Myocyte (in vitro differentiated cells): ENCODE results near the gene KLHL11. TPM values are rescaled to one million over a fixed set of nuclear protein-coding genes. Genes with fewer than 3 reads are reported as not detected.
A peak's percentile ranks its signal among the peaks of the same experiment; 100 is the strongest.
"Not testable (repeated sequence)": the region's sequence is repeated elsewhere in the genome, so short reads cannot be mapped to it uniquely, and the experiment has no call there.

Source experiments
- DNase-seq: peaks from one replicate; pipeline ENCODE4 v3.0.0-alpha.2; 2012; ENCODE audit warnings: low read depth
- total RNA-seq: library from RNA; depleted of rRNA; stranded (reverse); fragments of >200 nt; gene quantifications from 2 replicates; pipeline ENCODE4 v1.2.3, GENCODE V29; 2014

KLHL11 gene
- total RNA-seq, 1 donor from 2014 or later = 10.9 TPM

- not testable (repeated sequence) for DNase-seq
Measured at GRCh38 chr17:41840781-41841180, 24.4 kb downstream of the KLHL11 start.

DNA sequence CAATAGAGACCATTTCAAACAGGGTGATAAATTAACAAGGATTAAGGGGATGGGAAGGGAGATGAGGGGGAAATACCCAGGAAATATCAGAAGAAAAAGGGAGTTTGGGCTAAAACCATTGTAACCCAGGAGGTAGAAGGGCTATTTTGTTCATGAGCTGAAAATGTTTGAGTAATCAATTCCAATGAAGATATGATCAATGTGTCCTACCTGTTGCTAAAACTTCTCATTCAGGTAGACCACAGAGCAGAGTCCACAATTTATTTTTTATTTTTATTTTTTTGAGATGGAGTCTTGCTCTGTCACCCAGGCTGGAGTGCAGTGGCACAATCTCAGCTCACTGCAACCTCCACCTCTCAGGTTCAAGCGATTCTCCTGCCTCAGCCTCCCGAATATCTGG lies 25.8 kb downstream of the KLHL11 start:
- DNase-seq = not testable (repeated sequence)

- DNase-seq = no peak
Measured at GRCh38 chr17:41837761-41838538, 27.3 kb downstream of the KLHL11 start, which contains the start of gene KLHL10. TSS of gene KLHL10 (plus strand) at chr17:41837825. CDS start at chr17:41837933, 108 bp downstream.

DNA sequence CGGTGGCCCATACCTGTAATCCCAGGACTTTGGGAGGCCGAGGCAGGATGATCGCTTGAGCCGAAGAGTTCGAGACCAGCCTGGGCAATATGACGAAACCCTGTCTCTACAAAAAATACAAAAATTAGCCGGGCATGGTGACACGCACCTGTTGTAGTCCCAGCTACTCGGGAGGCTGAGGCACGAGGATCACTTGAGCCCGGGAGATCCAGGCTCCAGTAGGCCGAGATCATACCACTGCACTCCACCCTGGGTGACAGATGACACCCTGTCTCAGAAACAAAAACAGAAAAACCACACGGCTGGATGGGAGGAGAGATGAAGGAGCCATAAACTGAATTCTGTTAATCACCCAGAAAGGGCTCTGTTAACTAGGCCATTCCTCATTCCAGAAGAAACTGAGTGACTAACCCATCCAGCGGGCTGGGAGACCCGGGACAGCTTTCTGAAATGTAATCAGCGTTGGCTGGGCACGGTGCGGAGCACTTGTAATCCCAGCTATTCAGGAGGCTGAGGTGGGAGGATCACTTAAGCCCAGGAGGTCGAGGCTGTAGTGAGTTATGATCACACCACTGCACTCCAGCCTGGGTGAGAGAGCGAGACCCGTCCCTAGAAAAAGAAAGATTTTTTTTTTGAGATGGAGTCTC lies 28.6 kb downstream of the KLHL11 start:
- peak; percentile 60 for DNase-seq

GRCh38 chr17:41835800-41836549 lies 29.2 kb downstream of the KLHL11 start, which contains the start of gene NT5C3B:
TSS of gene NT5C3B (minus strand) at chr17:41836232. CDS start at chr17:41836193, 39 bp downstream.
- DNase-seq = peak; percentile 62

- no peak for DNase-seq
Measured at GRCh38 chr17:41835214-41835799, 29.9 kb downstream of the KLHL11 start.

- DNase-seq = not testable (repeated sequence)
Measured at GRCh38 chr17:41829961-41830360, 35.3 kb downstream of the KLHL11 start.

- no peak for DNase-seq
Measured at GRCh38 chr17:41825175-41825845, 39.9 kb downstream of the KLHL11 start.

DNA sequence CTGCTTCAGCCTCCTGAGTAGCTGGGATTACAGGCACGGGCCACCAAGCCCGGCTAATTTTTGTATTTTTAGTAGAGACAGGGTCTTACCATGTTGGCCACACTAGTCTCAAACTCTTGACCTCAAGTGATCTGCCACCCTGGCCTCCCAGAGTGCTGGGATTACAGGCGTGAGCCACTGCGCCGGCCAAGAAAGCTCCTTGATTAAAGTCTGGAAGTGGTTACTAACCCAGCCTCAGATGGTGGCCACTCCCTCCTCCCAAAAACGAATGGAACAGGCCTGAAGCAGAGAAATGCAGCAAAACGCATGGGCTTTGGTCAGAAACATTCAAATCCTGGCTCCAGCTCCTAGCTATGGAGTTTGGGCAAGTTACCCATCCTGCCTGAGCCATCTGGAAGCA lies 41.1 kb downstream of the KLHL11 start:
- no peak for DNase-seq

DNA sequence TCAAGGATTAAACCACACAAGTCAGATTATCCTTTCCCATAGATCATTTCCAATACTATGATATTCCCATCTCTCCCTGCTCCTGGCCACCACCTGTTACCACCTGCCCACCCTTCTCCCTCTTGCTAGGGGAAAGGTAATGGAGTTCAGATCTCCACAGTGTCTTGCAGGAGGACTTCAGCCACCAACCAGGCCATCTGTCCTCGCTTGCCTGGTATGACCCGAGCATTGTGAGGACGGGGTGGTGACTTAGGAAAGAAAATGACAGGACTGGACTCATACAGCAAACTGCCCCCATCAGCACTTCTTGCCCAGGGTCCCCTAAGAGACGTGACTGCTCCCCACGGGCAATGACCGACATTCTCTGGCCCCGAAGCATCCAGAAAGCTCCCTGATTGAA lies 41.6 kb downstream of the KLHL11 start:
- no peak for DNase-seq

DNA sequence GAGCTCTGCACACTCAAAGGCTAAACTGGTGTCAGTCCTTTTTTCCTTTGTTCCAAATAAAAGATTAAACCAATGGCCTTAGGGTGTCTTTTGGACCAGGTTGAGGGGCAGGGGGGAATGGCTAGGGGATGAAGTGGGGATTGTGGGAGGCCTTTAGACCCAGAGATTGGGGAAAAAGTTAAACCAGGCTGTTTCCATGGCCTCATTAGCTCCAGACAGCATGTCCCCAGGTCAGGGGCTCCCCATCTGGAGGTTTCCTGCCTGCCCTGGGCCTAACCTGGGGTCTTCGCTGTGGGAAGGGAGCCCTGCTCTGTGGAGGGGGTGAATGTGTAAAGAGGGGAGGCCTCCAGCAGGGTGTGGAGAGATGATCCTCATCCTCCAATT lies 42.1 kb downstream of the KLHL11 start:
- DNase-seq = no peak

GRCh38 chr17:41822216-41823140 lies 42.7 kb downstream of the KLHL11 start:
- no peak for DNase-seq

- DNase-seq = no peak
Measured at GRCh38 chr17:41821776-41822175, 43.4 kb downstream of the KLHL11 start.

GRCh38 chr17:41818024-41818423 lies 47.2 kb downstream of the KLHL11 start:
- no peak for DNase-seq

DNA sequence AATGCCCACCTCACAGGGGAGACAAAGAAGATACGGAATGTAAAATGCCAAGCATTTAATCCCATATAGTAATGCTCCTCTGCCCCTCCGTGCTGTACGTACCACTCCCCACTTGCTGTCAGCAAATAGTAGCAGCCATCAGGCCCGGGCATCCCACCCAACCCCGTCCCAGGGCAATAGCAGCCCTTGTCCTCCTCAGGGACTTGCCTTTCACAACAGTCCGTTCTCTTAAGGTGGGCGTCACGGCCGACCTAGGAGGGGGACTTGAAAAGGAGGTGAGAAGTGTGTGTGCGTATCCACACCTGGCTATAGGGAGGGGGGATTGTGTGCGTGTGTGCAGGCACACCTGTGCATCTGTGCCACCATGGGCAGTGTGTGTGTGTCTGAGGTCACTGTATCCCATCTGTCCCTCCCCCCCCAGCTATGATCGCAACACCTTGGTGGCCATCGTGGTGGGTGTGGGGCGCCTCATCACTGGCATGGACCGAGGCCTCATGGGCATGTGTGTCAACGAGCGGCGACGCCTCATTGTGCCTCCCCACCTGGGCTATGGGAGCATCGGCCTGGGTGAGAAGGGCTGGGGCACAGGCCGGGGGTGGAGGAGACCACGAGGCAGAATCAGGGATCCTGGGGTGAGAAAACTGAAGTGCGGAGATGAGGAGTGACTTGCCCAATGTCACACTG lies 48.4 kb downstream of the KLHL11 start:
- DNase-seq = no peak

GRCh38 chr17:41814195-41814594 lies 51.0 kb downstream of the KLHL11 start:
- DNase-seq = no peak

DNA sequence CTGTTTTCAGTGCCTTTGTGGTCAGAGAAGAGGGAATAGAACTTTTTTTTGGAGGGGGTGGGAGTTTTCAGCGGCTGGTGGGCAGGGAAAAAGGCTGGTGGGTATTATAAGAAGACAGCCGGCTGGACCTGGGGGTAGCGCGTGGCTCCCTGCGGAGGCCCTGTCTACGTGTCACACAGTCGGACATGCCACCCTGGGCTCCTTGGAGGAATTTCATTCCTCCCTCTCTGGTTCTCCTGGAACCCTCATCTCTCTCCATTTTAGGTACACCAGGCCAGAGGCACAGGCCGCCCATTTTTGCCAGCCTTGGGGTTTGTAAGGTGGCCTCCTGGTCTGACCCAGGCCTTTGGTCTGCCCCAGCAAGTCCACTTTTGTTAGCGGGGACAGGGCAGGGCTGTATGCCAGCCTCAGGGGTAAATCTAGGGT lies 51.5 kb downstream of the KLHL11 start:
- no peak for DNase-seq

DNA sequence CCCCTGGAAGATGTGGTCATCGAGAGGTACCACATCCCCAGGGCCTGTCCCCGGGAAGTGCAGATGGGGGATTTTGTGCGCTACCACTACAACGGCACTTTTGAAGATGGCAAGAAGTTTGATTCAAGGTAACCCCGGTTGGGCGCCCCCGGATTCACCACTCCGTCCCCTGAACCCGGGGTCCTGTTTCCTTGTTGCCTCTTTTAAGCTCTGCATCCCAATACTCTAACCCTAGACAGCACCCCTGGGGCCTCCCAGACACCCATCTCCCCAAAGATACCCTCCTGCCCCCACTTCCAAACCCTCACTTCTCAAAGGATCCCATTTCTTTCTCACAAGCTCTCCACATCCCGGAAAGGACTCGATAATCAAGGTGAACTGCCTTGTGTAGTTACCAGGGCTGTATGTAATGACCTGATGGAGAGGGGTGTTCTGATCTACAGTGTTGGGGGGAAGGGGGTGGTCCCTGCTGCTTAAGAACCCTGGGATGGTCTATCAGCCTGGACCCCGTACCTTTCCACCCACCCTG lies 52.0 kb downstream of the KLHL11 start:
- no peak for DNase-seq
